ENCODE measurements around the gene TMEM59.

The TMEM59 gene

GRCh38 chr1:53979712-53980450, 73.1 kb downstream of the TMEM59 start:
- DNase-seq: no peak
